D341Med (cell line): Measurements from ENCODE around the gene C8B.

Experiments
- DNase-seq: peaks from one replicate; pipeline ENCODE4 v3.0.0; 2012; ENCODE audit warnings: low spot score

Gene C8B

GRCh38 chr1:56965916-56966697 lies at the start of gene C8B:
Gene C8B, minus strand, starts transcription at chr1:56966015. Its CDS starts 67 bp downstream, at chr1:56965948.
- DNase-seq = no peak

GRCh38 chr1:57015071-57015470 lies 49.3 kb upstream of the C8B start:
- no peak for DNase-seq

GRCh38 chr1:57013522-57013921 lies 47.7 kb upstream of the C8B start:
- no peak for DNase-seq

GRCh38 chr1:57012315-57012714 lies 46.5 kb upstream of the C8B start:
- DNase-seq = no peak

GRCh38 chr1:57010511-57010910 lies 44.7 kb upstream of the C8B start:
- no peak for DNase-seq

- DNase-seq = no peak
Measured at GRCh38 chr1:57007948-57008347, 42.1 kb upstream of the C8B start.

- no peak for DNase-seq
Measured at GRCh38 chr1:57007472-57007871, 41.7 kb upstream of the C8B start.

GRCh38 chr1:57003398-57004139 lies 37.8 kb upstream of the C8B start:
- no peak for DNase-seq

- DNase-seq = no peak
Measured at GRCh38 chr1:56995414-56996100, 29.7 kb upstream of the C8B start.

GRCh38 chr1:56993475-56993874 lies 27.7 kb upstream of the C8B start:
- DNase-seq = no peak

- DNase-seq = no peak
Measured at GRCh38 chr1:56992318-56993125, 26.7 kb upstream of the C8B start.

GRCh38 chr1:56991576-56991975 lies 25.8 kb upstream of the C8B start:
- DNase-seq = no peak

GRCh38 chr1:56986397-56986796 lies 20.6 kb upstream of the C8B start:
- DNase-seq = no peak

- DNase-seq = no peak
Measured at GRCh38 chr1:56985857-56986256, 20.0 kb upstream of the C8B start.

- no peak for DNase-seq
Measured at GRCh38 chr1:56983484-56983883, 17.7 kb upstream of the C8B start.

- no peak for DNase-seq
Measured at GRCh38 chr1:56979986-56980755, 14.4 kb upstream of the C8B start.

GRCh38 chr1:56978819-56979218 lies 13.0 kb upstream of the C8B start:
- DNase-seq = no peak

- DNase-seq = no peak
Measured at GRCh38 chr1:56977910-56978309, 12.1 kb upstream of the C8B start.

- no peak for DNase-seq
Measured at GRCh38 chr1:56975446-56975845, 9.6 kb upstream of the C8B start.

- DNase-seq = no peak
Measured at GRCh38 chr1:56973923-56974742, 8.3 kb upstream of the C8B start.
